ENCODE results near the gene RPL13A. TPM values are rescaled to one million over a fixed set of nuclear protein-coding genes. Genes with fewer than 3 reads are reported as not detected.

The RPL13A gene
- total and polyA plus RNA-seq, 2 of the 4 experiments (the other 2 are of a cell fraction), result 1,477 to 2,069 TPM

DNA sequence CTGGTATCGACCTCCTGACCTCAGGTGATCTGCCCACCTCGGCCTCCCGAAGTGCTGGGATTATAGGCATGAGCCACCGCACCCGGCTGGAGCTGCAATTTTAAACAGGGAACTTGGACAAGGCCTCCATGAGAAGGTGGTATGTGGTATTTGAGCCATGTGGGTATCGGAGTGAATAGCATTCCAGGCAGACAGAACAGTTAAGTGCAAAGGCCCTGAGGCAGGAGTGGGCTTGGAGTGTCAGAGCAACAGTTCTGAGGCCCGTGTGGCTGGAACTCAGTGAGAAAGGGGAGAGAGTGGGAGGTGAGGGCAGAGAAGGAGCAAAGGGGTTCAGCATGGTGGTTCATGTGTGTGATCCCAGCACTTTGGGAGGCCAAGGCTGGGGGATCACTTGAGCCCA lies 43.3 kb downstream of the RPL13A start:
- Histone ChIP-seq H3K27me3 (ENCODE audit: control insufficient read depth, insufficient read depth, low read length) (no peaks in the 10 kb centered on the region), H4K20me1 (ENCODE audit: insufficient read depth, low read length) (peaks cover 4% of the 10 kb centered on the region), H4K5ac (ENCODE audit: low read depth, low read length) (no peak overlapping the region), H3K9ac (ENCODE audit: low read depth, low read length) (no peak overlapping the region), H2BK15ac (ENCODE audit: low read depth, low read length) (no peak overlapping the region), H3K4me1 (ENCODE audit: control insufficient read depth, insufficient read depth, low read length) (peaks cover 8% of the 10 kb centered on the region), H2BK120ac (ENCODE audit: low read depth, low read length) (no peak overlapping the region), H2AFZ (replicated peaks; ENCODE audit: low read length, poor library complexity) (no peak overlapping the region), H3K9me1 (ENCODE audit: insufficient read depth, low read length) (peaks cover 13% of the 10 kb centered on the region; the same call in 1 of the 2 replicates), H3K23ac (ENCODE audit: low read depth, low read length) (no peak overlapping the region), H3K27ac (ENCODE audit: insufficient read depth, low read length) (no peak overlapping the region), H3K9me3 (ENCODE audit: control insufficient read depth, insufficient read depth, low read length) (no peaks in the 10 kb centered on the region), H3K4me2 (ENCODE audit: low read depth, low read length) (no peak overlapping the region), H3K14ac (replicated peaks; ENCODE audit: low read depth, low read length) (no peak overlapping the region), H3K36me3 (ENCODE audit: control insufficient read depth, insufficient read depth, low read length) (peaks cover 9% of the 10 kb centered on the region), H3K4ac (ENCODE audit: low read depth, low read length) (no peak overlapping the region), H2AK5ac (ENCODE audit: low read depth, low read length) (no peak overlapping the region), H2BK5ac (ENCODE audit: low read depth, low read length, poor library complexity, severe bottlenecking) (no peak overlapping the region), H3K4me3 (ENCODE audit: insufficient read depth, low read depth, low read length) (no peak overlapping the region), H4K91ac (ENCODE audit: insufficient read depth, low read depth, low read length) (no peak overlapping the region), H2AK9ac (replicated peaks; ENCODE audit: low read depth, low read length, poor library complexity) (no peak overlapping the region), H3K18ac (ENCODE audit: low read depth, low read length) (no peak overlapping the region), H3K79me1 (ENCODE audit: low read depth in 1 of 2, low read length in 2 of 2) (peaks cover 10 to 41% of the 10 kb centered on the region in 2 experiments), H2BK20ac (ENCODE audit: low read depth, low read length) (no peak overlapping the region), H4K8ac (ENCODE audit: low read depth in 2 of 2, low read length in 2 of 2) (no peak overlapping the region), H3K56ac (ENCODE audit: extremely low read depth, insufficient read depth, low read length) (no peak overlapping the region)
- in situ Hi-C loops (cut with MboI; ENCODE audit: low sequenced_read_pairs) (no loop called here), intact Hi-C loops (cut with micrococcal nuclease) (no loop called here), dilution Hi-C loops (cut with HindIII; ENCODE audit: low sequenced_read_pairs, unreplicated experiment) (no loop called here)
- CTCF ChIA-PET, result interaction anchor here (0.8 to 1.3 kb wide), 2 partner anchors 16 to 40 kb away, joined by 3 read pairs; no protein-coding TSS in a partner anchor
- POLR2A ChIA-PET (ENCODE audit: unreplicated experiment), result interaction anchor here (0.7 kb wide), 1 partner anchor 490 kb away, joined by 15 read pairs; no protein-coding TSS in a partner anchor
- DNase-seq (no peak), ATAC-seq (ENCODE audit: low read depth) (no peak)
- no TSS peak for BruUV-seq (replicated peaks)
- 96% methylated on average over 7 of the region's 7 CpGs; no CpG with 5 or more reads in 1 of the 2 experiments for WGBS, 2 experiments (ENCODE audit: extremely low coverage in 2 of 2, insufficient read length in 1 of 2)
- TF ChIP-seq, protein P1, sequence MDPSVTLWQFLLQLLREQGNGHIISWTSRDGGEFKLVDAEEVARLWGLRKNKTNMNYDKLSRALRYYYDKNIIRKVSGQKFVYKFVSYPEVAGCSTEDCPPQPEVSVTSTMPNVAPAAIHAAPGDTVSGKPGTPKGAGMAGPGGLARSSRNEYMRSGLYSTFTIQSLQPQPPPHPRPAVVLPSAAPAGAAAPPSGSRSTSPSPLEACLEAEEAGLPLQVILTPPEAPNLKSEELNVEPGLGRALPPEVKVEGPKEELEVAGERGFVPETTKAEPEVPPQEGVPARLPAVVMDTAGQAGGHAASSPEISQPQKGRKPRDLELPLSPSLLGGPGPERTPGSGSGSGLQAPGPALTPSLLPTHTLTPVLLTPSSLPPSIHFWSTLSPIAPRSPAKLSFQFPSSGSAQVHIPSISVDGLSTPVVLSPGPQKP (IDR thresholded peaks at IDR 0.05; ENCODE audit: borderline replicate concordance, low read depth, low read length), result no peak
- TF ChIP-seq, protein P2, sequence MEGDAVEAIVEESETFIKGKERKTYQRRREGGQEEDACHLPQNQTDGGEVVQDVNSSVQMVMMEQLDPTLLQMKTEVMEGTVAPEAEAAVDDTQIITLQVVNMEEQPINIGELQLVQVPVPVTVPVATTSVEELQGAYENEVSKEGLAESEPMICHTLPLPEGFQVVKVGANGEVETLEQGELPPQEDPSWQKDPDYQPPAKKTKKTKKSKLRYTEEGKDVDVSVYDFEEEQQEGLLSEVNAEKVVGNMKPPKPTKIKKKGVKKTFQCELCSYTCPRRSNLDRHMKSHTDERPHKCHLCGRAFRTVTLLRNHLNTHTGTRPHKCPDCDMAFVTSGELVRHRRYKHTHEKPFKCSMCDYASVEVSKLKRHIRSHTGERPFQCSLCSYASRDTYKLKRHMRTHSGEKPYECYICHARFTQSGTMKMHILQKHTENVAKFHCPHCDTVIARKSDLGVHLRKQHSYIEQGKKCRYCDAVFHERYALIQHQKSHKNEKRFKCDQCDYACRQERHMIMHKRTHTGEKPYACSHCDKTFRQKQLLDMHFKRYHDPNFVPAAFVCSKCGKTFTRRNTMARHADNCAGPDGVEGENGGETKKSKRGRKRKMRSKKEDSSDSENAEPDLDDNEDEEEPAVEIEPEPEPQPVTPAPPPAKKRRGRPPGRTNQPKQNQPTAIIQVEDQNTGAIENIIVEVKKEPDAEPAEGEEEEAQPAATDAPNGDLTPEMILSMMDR (conservative IDR thresholded peaks at IDR 0.05; ENCODE audit: low read depth, low read length), result no peak
- TF ChIP-seq FOS (IDR thresholded peaks at IDR 0.05; ENCODE audit: low read depth, low read length) (no peak), BHLHE40 (IDR thresholded peaks at IDR 0.05; ENCODE audit: low read depth, low read length) (no peak), NFE2L2 (IDR thresholded peaks at IDR 0.05; ENCODE audit: low read depth, low read length) (no peak), MXI1 (IDR thresholded peaks at IDR 0.05; ENCODE audit: borderline replicate concordance, low read depth, low read length) (no peak), RFX5 (IDR thresholded peaks at IDR 0.05; ENCODE audit: low read depth, low read length) (no peak), CHD1 (IDR thresholded peaks at IDR 0.05; ENCODE audit: low read depth, low read length) (no peak), CEBPB (IDR thresholded peaks at IDR 0.05; ENCODE audit: low read depth, low read length) (no peak), RCOR1 (IDR thresholded peaks at IDR 0.05; ENCODE audit: insufficient replicate concordance, low read length) (no peak), MAFK (IDR thresholded peaks at IDR 0.05; ENCODE audit: low read depth, low read length) (no peak), MAZ (IDR thresholded peaks at IDR 0.05; ENCODE audit: borderline replicate concordance, low read depth, low read length) (no peak), SMC3 (IDR thresholded peaks at IDR 0.05; ENCODE audit: low read depth, low read length) (no peak), RAD21 (IDR thresholded peaks at IDR 0.05; ENCODE audit: low read length) (no peak), POLR2A (IDR thresholded peaks at IDR 0.05; ENCODE audit: low read depth, low read length) (no peak)
- TF ChIP-seq, protein P3, sequence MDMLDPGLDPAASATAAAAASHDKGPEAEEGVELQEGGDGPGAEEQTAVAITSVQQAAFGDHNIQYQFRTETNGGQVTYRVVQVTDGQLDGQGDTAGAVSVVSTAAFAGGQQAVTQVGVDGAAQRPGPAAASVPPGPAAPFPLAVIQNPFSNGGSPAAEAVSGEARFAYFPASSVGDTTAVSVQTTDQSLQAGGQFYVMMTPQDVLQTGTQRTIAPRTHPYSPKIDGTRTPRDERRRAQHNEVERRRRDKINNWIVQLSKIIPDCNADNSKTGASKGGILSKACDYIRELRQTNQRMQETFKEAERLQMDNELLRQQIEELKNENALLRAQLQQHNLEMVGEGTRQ (IDR thresholded peaks at IDR 0.05; ENCODE audit: low read depth, low read length), result no peak
